ENCODE measurements around the gene ST6GALNAC3. TPM values are rescaled to one million over a fixed set of nuclear protein-coding genes. Genes with fewer than 3 reads are reported as not detected.

Gene ST6GALNAC3
- polyA plus RNA-seq, 1 donor from 2014 or later = 0.99 TPM

DNA sequence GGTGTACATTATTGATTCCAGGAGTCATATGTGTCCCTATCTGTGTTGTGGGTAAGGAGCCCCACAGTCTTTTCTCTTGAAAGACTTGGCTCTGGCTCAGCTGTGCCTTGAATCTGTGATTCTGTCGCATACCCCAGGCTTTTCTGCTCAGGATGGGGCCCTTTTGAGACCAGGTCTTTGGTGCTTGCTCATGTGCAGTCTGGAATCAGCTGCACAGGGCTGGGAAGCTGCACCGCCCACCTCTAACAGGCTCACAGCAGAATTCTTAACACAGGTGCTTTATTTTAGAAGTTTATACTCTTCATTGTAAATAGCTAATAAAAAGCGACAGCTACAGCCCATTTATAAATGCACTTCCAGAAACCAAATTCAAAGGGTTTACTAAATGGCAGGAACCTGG, 61.3 kb downstream of the ST6GALNAC3 start:
- H3K4me3 Mint-ChIP-seq = no peak overlapping the region
- H3K36me3 Mint-ChIP-seq = no peaks in the 10 kb centered on the region
- no peaks in the 10 kb centered on the region for H3K27me3 Mint-ChIP-seq
- H3K9me3 Mint-ChIP-seq = no peaks in the 10 kb centered on the region
- H3K27ac Mint-ChIP-seq = no peak overlapping the region
- peaks cover 9 to 12% (median 10%) of the 10 kb centered on the region in 3 donors for H3K4me1 Mint-ChIP-seq

- peaks cover 2% of the 10 kb centered on the region for H3K36me3 Mint-ChIP-seq
- no peaks in the 10 kb centered on the region for H3K27me3 Mint-ChIP-seq
- peak overlapping the region in 1 of 3 donors; percentile 64 for H3K27ac Mint-ChIP-seq
- peaks cover 9 to 12% (median 10%) of the 10 kb centered on the region in 3 donors for H3K4me1 Mint-ChIP-seq
- no peaks in the 10 kb centered on the region for H3K9me3 Mint-ChIP-seq
- no peak overlapping the region for H3K4me3 Mint-ChIP-seq
These were observed 62.3 kb downstream of the ST6GALNAC3 start for GRCh38 chr1:76136894-76137293.

DNA sequence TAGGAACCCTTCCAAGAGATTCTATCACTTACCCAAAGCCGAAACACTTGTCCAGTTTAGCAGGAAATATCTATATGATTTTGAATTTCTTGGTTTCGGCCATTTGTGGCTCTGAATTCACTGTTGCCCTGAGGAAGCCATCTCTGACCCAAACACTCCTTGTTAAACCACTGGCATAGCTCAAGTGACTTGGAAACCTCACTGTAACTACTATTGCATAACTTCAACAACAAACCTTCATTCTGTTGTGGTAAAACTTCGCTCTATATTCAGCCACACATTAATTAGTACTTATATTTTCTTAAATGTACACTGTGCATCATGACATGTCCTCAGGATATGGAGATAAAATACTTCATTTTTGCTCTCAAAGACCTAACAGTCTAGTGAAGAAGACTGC, 63.2 kb downstream of the ST6GALNAC3 start:
- Mint-ChIP-seq H3K27ac (no peak overlapping the region), H3K4me3 (no peak overlapping the region)

GRCh38 chr1:76138217-76138616, 63.7 kb downstream of the ST6GALNAC3 start:
- no peaks in the 10 kb centered on the region for H3K9me3 Mint-ChIP-seq
- no peak overlapping the region for H3K4me3 Mint-ChIP-seq
- H3K27me3 Mint-ChIP-seq = no peaks in the 10 kb centered on the region
- peaks cover 3% of the 10 kb centered on the region for H3K36me3 Mint-ChIP-seq
- H3K4me1 Mint-ChIP-seq = peaks cover 9 to 12% (median 10%) of the 10 kb centered on the region in 3 donors
- no peak overlapping the region for H3K27ac Mint-ChIP-seq

More for the DNA sequence above, 63.2 kb downstream of the ST6GALNAC3 start:
- H3K4me1 Mint-ChIP-seq = peaks cover 9 to 12% (median 10%) of the 10 kb centered on the region in 3 donors
- H3K27me3 Mint-ChIP-seq = no peaks in the 10 kb centered on the region
- H3K36me3 Mint-ChIP-seq = peaks cover 3% of the 10 kb centered on the region
- H3K9me3 Mint-ChIP-seq = no peaks in the 10 kb centered on the region

DNA sequence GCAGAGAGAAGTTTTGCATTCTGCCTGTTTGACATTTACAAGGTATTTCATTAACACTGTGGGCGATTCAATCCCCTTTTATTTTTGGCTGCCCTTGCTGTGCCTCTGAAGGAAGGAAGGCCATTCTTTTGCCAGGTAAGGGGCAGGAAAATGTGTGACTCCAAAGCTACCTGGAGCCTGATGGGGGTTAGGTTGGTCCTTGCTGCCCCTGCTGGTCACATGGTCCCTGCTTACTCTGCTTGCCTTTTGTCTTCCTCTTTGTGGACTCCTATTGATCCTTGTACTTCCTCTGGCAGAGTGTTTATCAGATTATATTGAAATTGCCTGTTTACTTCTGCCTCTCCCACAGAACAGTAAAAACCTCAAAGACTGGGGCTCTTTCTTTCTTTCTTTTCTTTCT, 65.7 kb downstream of the ST6GALNAC3 start:
- no peak overlapping the region for H3K27ac Mint-ChIP-seq
- H3K9me3 Mint-ChIP-seq = no peaks in the 10 kb centered on the region

DNA sequence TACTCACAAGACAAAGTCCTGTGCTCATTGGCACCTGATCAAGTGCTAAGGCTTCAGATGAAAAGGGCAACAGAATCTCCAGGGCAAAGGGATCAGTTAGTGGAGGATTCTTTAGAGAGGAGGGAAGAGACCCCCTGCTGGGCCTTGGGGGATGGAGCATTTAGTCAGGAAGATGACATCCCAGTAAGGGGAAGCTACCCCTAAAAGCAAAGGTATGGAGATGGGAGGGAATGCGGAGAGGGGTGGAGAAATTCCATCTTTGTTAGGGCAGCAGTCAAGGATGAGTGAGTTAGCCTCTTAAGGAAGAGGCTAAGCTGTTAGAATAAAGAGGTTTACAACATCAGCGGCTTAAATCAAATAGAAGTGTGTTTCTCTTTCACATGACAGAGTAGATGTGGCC, 67.4 kb downstream of the ST6GALNAC3 start:
- no peaks in the 10 kb centered on the region for H3K27me3 Mint-ChIP-seq
- H3K4me1 Mint-ChIP-seq = peaks cover 3 to 8% (median 4%) of the 10 kb centered on the region in 3 donors
- H3K9me3 Mint-ChIP-seq = no peaks in the 10 kb centered on the region
- no peak overlapping the region for H3K4me3 Mint-ChIP-seq
- H3K27ac Mint-ChIP-seq = peak overlapping the region in 1 of 3 donors; percentile 57
- peaks cover 3% of the 10 kb centered on the region for H3K36me3 Mint-ChIP-seq

More for the DNA sequence above, 65.7 kb downstream of the ST6GALNAC3 start:
- H3K4me3 Mint-ChIP-seq = no peak overlapping the region
- H3K36me3 Mint-ChIP-seq = peaks cover 3% of the 10 kb centered on the region
- peaks cover 9 to 12% (median 10%) of the 10 kb centered on the region in 3 donors for H3K4me1 Mint-ChIP-seq
- H3K27me3 Mint-ChIP-seq = no peaks in the 10 kb centered on the region

- no peaks in the 10 kb centered on the region for H3K9me3 Mint-ChIP-seq
- H3K4me1 Mint-ChIP-seq = peaks cover 0 to 4% (median 0%) of the 10 kb centered on the region in 3 donors
- no peaks in the 10 kb centered on the region for H3K27me3 Mint-ChIP-seq
- no peak overlapping the region for H3K4me3 Mint-ChIP-seq
- peaks cover 4% of the 10 kb centered on the region for H3K36me3 Mint-ChIP-seq
- no peak overlapping the region for H3K27ac Mint-ChIP-seq
These were observed 68.4 kb downstream of the ST6GALNAC3 start for GRCh38 chr1:76142771-76143540.

- Mint-ChIP-seq H3K9me3 (no peaks in the 10 kb centered on the region), H3K4me1 (peaks cover 0 to 4% (median 0%) of the 10 kb centered on the region in 3 donors), H3K4me3 (no peak overlapping the region), H3K36me3 (peaks cover 4% of the 10 kb centered on the region), H3K27me3 (no peaks in the 10 kb centered on the region), H3K27ac (no peak overlapping the region)
These were observed 69.7 kb downstream of the ST6GALNAC3 start for GRCh38 chr1:76144247-76144646.

DNA sequence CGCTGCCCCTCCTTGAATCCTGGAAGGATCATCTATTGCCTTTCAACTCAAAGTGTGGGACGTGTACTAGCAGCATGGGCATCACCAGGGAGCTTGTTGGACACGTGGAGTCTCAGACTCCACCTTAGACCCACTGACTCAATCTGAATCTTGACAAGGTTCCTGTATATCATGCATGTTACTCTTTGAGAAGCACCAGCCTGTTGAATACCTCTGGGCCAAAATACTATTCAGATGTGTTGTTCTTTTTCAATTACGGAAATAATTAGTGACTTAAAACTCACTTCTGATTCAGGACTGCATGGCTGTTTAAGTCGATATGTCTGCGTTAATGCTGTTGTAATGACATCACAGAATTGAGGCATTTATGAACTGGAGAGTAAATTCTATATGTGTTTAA, 70.8 kb downstream of the ST6GALNAC3 start:
- Mint-ChIP-seq H3K36me3 (peaks cover 4% of the 10 kb centered on the region), H3K27me3 (no peaks in the 10 kb centered on the region), H3K4me3 (no peak overlapping the region), H3K4me1 (no peaks in the 10 kb centered on the region), H3K27ac (no peak overlapping the region), H3K9me3 (no peaks in the 10 kb centered on the region)

- Mint-ChIP-seq H3K27ac (no peak overlapping the region), H3K9me3 (no peaks in the 10 kb centered on the region), H3K36me3 (peaks cover 4% of the 10 kb centered on the region), H3K4me3 (no peak overlapping the region), H3K27me3 (no peaks in the 10 kb centered on the region), H3K4me1 (no peaks in the 10 kb centered on the region)
These were observed 71.6 kb downstream of the ST6GALNAC3 start for GRCh38 chr1:76146184-76146583.

- no peaks in the 10 kb centered on the region for H3K4me1 Mint-ChIP-seq
- H3K27me3 Mint-ChIP-seq = no peaks in the 10 kb centered on the region
- H3K36me3 Mint-ChIP-seq = peaks cover 2% of the 10 kb centered on the region
- no peak overlapping the region for H3K27ac Mint-ChIP-seq
- no peaks in the 10 kb centered on the region for H3K9me3 Mint-ChIP-seq
- H3K4me3 Mint-ChIP-seq = no peak overlapping the region
These were observed 73.4 kb downstream of the ST6GALNAC3 start for GRCh38 chr1:76147917-76148316.

DNA sequence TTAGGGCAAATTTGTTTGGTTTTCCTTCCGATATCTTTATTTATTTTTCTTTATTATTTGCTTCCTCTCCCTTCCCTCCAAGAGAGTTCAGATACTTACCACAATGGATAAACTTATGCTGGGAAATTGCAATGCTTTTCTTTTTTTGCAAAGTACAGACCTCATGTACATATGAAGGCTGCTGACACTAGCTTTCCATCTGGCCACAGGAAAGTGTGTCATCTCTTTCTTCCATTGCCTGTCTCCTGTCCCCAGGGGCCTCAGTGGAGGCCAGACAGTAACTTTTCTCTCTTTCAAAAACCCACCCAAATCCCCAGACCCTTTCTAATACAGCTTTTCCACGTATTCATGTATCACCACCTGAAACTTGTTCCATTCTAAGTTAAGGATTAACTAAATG, 73.9 kb downstream of the ST6GALNAC3 start:
- Mint-ChIP-seq H3K9me3 (no peaks in the 10 kb centered on the region), H3K27me3 (no peaks in the 10 kb centered on the region), H3K4me3 (no peak overlapping the region), H3K36me3 (peaks cover 2% of the 10 kb centered on the region), H3K4me1 (no peaks in the 10 kb centered on the region), H3K27ac (no peak overlapping the region)

GRCh38 chr1:76153841-76154205, 79.3 kb downstream of the ST6GALNAC3 start:
- H3K36me3 Mint-ChIP-seq = no peaks in the 10 kb centered on the region
- peaks cover 5 to 9% (median 6%) of the 10 kb centered on the region in 3 donors for H3K4me1 Mint-ChIP-seq
- H3K4me3 Mint-ChIP-seq = peak overlapping the region in 3 of 4 donors; percentile 84 to 94 (median 93)
- no peaks in the 10 kb centered on the region for H3K9me3 Mint-ChIP-seq
- no peaks in the 10 kb centered on the region for H3K27me3 Mint-ChIP-seq
- H3K27ac Mint-ChIP-seq = peak overlapping the region in 2 of 3 donors; percentile 9 to 80

GRCh38 chr1:76154206-76154956, 79.8 kb downstream of the ST6GALNAC3 start:
- Mint-ChIP-seq H3K36me3 (no peaks in the 10 kb centered on the region), H3K4me1 (peaks cover 5 to 9% (median 6%) of the 10 kb centered on the region in 3 donors), H3K27ac (peak overlapping the region in 2 of 3 donors; percentile 9 to 80)

DNA sequence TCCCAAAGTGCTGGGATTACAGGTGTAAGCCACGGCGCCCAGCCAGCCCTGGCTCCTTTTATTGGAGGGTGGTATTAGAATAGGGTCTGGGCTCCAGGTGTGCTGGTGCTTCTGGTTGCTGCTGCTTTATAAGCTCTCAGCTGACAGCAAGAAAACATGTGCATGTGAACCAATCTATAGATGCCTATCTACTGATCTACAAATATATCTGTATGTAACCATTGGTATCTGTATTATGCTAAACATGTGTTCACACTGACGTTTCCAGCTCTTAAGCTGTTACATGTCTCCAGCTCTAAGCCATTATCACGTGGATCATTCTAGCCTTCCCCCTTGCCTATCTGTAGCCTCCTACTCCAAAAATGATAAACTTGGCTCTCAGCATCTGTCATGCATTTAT, 82.4 kb downstream of the ST6GALNAC3 start:
- Mint-ChIP-seq H3K9me3 (no peaks in the 10 kb centered on the region), H3K27ac (no peak overlapping the region), H3K4me1 (peaks cover 5 to 9% (median 6%) of the 10 kb centered on the region in 3 donors), H3K4me3 (no peak overlapping the region), H3K36me3 (no peaks in the 10 kb centered on the region), H3K27me3 (no peaks in the 10 kb centered on the region)

More at GRCh38 chr1:76154206-76154956, 79.8 kb downstream of the ST6GALNAC3 start:
- Mint-ChIP-seq H3K9me3 (no peaks in the 10 kb centered on the region), H3K4me3 (peak overlapping the region; percentile 74 to 94 (median 88)), H3K27me3 (no peaks in the 10 kb centered on the region)
